Activated CD8-positive, alpha-beta memory T cell treated with anti-CD3 and anti-CD28 coated beads for 4 hours (primary cell): ENCODE results near the gene CCM2.

ENCODE experiments used
- DNase-seq, 2 donors: peaks; one replicate each; pipeline ENCODE4 v3.0.0-alpha.2; 2020; ENCODE audit warnings: low read depth in 2 of 2

Gene CCM2

DNA sequence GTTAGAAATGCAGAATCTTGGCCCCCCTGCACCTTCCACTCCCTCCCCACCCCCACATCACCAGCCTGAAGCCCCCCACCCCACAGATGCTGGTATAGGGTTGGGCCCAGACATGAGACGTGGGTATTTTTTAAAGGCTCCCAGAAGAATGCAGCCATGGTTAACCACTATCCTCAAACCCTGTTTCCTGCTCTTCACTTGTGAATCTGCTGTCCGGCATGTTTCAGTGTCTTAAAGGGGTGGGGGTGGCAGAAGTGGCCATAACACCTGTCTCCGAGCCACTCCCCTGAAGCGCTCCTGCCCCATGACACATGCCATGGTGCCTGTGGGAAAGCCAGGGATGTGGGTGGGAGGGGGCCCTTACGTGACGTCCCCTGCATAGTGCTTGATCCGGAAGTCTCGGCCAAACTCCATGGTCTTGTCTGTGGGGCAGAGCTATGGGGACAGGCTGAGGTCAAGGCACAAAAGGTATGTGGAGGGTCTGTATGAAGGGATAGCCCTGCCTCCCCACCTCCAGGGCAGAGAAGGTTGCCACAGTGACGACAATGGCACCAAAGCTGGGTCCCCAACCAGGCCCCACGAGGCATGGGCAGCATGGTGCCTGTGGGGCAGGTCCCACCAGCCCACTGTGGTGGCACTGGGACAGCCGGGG lies 30.8 kb upstream of the CCM2 start:
- no peak for DNase-seq

DNA sequence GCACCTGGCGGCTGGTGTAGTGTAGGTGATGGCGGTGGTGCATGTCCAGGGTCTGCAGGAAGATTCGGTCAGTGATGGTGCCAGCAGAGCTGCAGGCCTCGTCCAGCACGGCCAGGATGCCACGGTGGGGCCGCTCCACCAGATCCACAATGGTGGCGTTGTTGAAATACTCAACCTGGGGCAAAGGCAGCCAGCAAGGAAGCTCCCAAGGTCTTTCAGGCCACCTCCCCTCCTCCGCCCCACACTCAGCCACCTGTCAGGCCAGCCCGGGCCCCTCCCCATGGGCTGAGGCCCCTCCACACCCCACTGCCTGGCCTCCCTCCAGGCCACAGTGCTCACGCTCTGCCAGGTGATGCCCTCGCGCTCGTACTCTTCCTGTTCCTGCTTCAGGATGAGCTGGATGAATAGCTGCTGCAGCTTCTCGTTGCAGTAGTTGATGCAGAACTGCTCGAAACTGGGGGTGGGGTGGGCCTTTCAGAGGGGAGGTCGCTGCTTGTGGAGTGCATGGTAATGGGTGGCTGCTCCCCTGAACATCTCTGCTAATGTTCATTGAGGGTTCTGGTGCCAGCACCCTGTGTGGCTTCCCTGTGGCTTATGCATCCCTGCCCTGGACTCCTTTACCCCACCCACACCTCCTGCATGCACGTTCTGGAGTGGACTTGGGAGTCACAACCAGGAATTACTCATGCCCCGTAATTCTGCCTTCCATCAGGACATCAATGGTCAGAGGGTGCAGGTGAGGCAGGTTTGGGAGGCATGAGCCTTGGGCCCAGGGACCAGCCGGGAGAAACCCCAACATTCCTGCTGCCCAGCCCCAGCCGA lies 30.1 kb upstream of the CCM2 start:
- no peak for DNase-seq

DNA sequence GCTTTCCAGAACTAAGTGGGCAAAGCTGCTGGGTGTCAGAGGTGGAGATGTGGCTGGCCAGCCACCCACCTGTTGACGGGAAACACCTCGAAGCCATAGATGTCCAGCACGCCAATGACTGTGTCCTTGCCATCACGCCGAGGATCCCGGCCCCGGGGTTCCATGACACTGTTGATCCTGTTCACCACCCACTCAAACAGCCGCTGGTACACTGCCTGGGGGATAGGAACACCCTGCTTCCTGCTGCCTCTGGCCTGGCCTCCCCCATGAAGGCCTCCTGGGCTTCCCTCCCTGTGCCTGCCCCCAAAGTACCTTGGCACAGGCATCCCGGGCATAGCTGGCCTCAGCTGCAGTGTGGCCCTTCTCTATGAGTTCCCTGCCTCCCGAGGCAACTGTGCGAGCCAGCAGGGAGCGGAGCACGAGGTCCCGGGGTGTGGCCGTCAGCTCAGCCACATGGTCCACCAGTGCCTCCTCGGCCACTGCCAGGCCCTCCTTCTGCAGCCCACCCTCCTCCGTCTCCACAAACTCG lies 29.4 kb upstream of the CCM2 start:
- no peak for DNase-seq

DNA sequence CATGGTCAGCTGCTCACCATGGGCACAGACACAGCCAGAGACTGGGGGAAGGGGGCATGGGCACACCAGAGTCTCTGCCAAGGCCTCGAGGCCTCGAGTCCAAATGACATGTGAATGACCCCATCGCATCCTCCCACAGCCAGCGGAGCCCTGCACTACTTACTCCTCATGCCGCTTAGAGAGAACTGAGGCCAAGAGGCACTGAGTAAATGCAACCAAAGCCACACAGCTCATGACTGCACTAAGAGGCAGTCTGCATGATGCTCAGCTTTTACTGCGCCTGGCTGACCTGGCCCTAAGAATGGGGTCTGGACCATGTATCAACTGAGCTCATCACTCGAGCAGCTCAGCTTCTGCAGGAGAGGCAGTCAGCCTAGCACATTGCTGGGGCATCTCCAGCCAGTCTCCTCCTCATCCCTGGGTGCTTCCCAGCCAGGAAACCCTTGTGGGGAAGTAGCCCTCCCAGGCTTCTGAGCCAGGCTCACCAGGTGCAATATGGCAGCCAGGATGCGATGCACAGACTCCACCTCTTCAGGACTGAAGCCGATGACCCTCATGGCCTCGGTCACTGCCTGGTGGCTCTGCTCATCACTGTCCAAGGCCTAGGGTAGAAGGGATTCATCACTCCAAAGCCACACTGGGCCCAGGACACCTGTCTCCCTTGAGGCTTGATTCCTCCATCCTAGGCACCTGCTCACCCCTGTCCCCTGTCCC lies 28.7 kb upstream of the CCM2 start:
- no peak for DNase-seq

DNA sequence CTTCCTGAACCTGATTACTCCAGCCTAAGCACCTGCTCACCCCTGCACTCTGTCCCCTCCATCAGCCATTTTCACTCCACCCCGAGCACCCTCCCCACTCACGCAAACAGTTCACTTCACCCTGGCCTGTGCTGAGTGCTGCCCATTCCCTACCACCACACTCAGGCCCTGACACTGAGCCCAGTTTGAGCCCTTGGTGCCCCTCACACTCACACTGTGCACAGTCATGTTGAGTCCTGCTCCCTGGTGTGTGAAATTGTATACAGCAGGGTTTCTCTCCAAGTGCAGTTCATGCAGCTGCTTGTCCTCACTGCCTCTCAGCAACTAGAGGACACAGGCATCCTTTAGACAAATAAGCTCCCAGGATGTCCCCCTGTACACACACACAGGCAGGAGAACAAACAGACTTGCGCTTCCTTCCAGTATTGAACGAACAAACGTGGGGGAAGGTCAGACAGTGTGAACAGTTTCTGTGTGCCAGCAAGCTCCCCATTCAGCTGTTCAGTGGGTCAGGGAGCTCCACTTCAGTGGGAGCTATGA lies 28.0 kb upstream of the CCM2 start:
- DNase-seq: no peak

DNA sequence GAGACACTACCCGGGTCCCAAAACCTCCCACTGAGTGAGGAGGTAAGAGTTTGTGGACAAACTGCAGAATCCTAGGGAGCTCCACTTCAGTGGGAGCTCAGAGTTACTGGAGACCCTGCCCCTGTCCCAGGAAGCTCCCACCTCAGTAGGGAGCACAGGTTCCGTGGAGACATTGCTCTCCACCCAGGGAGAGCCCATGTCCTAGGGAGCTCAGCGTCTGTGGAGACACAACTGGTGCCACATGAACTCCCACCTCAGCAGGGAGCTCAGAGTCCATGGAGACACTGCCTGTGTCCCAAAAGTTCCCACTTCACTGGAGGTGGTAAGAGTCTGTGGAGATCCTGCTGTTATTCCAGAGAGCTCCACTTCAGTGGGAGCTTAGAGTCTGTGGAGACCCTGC lies 27.4 kb upstream of the CCM2 start:
- DNase-seq: no peak

DNA sequence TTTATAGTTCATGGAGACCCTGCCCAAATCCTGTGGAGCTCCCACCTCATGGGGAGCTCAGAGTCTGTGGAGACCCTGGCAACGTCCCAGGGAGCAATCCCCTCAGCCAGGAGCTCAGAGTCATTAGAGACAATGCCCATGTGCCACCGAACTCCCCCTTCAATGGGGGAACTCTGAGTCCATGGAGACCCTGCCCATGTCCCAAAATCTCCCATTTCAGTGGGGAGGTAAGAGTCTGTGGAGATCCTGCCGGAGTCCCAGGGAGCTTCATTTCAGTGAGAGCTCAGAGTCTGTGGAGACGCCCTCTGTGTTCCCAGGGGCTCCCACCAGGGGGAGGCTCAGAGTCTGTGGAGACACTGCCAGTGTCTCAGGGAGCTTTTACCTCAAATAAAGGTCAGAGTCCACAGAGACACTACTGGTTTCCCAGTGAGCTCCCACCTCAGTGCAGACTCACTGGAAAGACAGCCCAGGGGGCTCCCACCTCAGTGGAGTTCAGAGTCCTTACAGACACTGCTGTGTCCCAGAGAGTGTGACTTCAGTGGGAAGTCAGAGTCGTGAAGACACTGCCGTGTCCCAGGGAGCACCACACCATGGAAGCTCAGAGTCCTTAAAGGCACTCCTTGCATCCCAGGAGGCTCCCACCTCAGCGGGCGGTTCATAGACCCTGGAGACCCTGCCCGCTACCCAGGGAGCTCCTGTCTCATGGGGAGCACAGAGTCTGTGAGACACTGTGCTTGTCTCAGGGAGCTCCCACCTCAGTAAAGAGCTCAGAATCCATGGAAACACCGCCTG lies 26.2 kb upstream of the CCM2 start:
- no peak for DNase-seq

DNA sequence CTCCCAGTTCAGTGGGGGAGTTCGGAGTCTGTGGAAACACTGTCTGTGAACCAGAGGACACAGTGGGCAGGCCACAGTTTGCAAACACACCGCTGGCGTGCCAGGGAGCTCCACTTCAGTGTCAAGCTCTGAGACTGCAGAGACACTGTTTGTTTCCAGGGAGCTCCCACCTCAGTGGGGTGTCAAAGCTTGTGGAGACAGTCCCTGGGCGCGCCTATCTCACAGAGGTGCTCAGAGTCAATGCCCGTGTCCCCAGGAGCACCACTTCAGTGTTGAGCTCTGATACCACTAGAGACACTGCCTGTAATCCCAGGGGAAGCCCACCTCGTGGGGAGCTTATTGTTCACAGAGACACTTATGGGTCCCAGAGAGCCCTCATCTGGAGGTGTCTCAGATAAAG lies 25.5 kb upstream of the CCM2 start:
- no peak for DNase-seq

DNA sequence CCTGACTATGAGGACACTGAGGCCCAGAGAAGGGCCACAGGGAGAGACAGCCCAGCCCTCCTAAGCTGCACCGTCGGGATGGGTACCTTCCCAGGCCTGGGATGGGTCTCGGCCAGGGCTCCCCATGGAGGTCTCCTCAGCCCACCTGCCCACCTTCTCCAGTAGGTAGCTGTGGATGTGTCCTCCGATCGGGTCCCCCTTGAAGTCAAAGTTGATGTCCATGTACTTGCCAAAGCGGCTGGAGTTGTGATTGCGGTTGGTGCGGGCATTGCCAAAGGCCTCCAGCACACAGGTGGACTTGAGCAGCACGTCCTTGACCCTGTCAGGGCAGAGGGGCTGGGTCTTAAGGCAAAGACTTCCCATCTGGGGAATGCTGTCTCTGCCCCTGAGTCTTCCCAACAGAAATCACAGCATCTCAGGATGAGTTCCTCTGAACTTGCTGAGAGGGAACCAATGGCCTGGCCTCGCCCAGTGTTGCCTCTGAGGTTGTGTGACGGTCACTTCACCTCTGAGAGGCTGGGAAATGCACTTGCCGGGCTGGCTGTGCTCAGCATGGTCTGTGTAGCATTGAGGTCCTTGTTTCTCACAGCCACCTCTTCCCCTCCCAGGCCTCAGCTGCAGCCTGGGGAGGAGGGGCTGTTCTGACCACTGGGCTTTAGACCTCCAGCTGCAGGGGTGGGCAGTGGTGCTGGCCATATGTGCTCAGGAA lies 24.5 kb upstream of the CCM2 start:
- no peak for DNase-seq

DNA sequence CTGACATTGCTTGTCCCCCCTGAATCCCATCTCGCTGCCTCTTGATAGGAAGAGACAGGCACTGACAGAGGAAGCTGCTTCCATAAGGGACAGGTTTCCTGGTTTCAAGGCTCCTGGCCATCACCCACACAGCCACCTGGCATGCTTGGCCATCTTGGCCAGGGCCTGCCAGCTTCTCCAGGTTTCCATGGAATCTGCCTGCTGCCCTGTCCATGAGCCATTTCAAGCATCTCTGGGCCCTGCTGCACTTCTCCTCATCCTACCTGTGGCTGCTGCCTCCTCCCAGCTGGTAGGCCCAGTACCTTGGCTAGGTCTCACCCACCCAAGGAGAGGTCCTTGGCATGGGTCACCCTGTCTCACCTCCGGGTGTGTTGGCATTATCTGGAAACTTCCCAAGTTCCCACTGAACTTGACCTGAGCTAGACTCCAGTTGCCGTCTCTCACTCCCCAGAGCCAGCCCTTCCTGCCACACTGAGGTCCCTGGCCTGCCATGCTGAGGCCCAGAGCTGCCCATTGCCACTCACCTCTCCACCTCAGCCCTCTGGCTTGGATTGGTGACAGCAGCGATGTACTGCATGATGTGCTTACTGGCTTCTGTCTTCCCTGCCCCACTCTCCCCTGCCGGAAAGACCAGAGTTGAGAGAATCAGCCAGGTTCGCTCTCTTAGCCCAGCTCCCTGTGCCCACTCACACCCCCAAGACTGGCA lies 23.8 kb upstream of the CCM2 start:
- DNase-seq: no peak

DNA sequence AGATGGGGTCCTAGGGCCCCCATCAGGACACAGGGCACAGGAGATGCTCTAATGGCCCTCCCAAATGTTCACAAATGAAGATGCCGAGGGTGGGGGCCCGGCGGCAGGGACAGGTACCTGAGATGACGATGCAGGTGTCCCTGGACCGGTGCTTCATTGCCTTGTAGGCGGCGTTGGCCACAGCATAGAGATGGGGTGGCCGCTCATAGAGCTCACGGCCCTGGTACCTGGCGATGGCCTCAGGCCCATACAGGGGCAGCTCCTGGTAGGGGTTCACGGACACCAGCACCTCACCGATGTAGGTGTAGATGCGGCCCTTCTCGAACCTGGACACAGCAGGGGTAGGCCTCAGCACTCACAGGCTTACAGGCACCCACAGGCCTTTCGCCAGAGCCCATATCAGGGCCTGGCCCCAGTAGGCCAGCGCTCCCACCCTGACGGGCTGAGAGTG lies 23.2 kb upstream of the CCM2 start:
- DNase-seq: no peak

DNA sequence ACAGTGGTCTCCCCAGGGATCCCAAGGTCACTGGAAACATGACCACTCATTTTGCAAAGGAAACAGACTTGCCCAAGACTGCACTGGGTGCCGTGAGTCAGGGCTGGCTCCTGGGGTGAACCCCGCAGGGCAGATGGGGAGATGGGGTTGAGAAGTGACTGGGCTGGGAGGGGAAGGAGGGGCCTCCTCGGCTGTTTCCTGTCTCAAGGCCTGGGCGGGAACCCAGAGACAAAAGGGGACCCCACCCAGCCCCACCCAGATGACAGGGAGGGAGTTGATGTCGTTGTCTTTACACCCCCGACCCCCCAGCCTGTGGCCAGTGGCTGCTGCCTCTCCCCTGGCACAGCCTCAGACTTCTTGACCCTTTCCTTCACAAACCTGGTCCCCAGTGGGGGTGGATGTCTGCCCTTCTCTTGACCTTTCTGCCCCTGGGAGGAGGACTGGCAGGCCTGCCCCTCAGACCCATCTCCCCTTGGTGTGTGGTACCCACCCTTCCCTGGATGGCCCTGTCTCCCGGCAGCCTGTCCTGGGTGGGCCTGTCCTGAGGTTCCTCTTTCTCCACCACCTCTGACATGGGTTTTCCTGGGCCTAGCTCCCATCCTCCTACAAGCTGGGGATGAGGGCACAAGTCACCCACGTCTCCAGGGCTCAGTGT lies 22.6 kb upstream of the CCM2 start:
- DNase-seq: peak; percentile 48 to 58

DNA sequence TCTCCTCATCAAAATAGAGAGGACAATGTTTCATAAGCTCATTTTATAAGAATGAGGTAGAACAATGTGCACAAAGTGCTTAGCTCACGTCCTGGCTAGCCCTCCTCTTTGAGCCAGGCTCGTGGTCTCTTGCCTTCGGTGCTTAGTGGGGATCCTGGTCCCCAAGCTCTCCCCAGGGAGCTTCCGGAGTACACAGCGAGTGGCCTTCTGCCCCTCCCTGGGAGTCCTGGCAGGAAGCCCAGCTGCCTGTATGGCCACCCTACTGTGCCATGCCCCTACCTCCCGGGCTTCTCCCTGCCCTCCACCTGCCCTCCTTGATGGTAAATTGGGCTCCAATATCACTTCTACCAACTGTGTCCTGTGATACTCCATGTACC lies 22.1 kb upstream of the CCM2 start:
- no peak for DNase-seq

DNA sequence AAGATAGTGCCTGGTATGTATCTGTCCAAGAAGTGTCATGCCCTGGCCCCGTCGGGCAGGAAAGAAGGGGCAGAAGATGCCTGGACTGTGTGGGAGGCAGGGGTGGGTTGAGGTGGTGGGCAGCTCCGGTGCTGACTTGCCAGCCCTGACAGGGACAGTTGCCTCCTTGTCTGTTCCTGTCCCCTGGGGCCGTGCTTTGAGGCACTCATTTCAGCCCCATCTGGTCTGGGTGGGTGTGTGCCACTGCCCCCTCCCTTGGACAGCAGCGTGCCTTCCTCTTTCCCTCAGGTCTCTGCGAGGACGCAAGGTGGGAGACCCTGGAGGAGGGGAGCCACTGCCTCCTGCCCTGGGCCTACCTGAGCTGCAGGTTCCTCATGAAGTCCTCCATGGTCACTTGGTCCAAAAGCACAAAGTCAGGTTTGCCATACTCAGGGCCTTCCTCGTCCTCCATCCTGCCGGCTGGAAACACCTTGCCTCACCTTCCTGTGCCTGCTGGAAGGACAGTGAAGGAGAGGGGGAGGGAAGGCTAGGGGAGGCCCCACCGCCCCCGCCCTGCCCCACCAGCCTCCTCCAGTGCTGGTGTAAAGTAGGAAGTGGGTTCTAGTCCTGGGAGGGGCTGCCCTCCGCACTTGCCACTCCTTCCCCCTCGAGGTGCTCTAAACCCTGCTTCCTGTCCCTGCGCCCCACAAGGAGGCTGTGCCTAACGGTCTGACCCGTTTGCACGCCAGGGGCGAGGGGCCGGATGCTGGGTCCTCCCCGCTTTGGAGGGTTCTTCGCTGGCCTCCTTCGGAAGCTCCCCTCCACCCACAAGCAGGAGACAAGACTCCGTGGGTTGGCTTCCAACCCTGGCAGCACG lies 21.3 kb upstream of the CCM2 start, which contains the start of gene MYO1G:
Gene MYO1G (minus strand): TSS at position 505 of the 856 bp plus-strand sequence. CDS start 54 bp downstream, at position 451.
- DNase-seq: peak; percentile 61 to 77

DNA sequence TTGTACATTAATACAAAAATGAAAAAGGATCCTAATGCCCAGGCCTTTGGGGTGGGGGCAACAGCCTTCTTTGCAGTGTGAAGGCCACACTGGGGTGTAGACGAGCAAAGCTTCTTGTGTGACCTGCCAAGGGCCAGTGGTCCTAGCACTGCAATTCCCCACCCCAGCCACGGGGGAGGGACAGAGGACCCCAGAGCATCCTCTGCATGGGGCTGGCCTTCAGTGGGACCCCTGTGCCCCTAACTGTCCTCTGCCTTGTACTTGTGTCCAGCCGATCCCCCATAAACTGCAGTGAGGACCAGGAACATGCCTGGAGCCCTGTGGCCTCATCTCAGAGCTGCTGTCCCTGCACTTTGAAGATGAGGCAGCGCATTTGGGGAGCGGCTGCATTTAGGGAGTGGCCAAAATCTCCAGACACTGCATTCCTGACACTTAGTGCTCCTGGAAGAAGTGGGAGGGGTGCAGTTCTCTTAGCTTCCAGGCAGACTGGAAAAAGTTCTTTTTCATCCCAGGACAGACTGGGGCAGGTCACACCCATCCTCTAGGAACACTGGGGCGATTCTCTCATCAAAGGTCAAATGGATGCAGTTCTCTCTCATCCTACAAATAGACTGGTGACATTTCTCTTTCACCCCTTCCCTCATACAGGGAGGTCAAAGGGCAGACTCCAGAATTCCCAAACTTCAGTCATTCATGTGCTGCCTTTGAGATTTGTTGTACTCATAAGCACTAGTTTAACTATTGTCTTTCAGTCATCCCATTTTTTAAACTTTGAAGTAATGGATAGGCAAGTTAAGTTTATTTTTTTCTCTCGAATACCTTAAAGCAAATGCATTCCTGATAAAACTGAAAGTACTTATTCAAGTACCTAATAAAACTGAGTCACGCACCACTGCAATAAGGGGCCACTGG lies 20.3 kb upstream of the CCM2 start:
- DNase-seq: no peak

DNA sequence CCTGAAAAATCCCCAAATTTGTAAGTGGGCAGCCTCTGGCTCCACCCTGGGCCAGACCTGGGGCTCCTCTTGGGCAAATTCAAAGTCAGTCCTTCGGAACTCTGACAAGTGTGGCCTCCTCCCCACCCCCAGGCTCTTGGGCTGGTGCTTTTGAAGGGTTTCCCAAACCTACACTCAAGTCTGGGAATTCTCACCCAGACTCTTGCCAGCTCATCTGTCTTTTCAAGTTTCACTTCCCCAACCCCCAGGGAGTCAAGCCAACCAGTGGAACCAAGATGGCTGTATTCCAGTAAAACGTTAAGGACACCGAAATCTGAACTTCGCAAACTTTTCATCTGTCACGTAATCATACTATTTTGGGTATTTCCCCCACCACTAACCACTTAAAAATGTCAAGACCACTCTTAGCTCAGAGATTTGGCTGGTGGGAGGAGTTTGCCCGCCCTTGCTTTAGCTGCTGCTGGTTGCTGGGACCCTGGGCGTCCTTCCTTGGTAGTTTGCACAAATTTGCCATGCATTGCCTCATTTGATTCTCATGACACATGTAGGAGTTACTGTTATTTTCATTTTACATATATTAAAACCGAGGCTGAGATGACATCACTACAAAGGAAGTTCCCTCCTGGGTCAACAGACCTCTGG lies 19.5 kb upstream of the CCM2 start:
- peak in 1 of 2 donors; percentile 47 for DNase-seq
